Cerebellar cortex (tissue), 1 donor: ENCODE results near the gene KLK8.
"Not testable (repeated sequence)": the region's sequence is repeated elsewhere in the genome, so short reads cannot be mapped to it uniquely, and the experiment has no call there.

Experiments
- DNase-seq: peaks from one replicate; pipeline ENCODE4 v3.0.0-alpha.2; 2015; ENCODE audit warnings: low spot score

KLK8 gene

DNA sequence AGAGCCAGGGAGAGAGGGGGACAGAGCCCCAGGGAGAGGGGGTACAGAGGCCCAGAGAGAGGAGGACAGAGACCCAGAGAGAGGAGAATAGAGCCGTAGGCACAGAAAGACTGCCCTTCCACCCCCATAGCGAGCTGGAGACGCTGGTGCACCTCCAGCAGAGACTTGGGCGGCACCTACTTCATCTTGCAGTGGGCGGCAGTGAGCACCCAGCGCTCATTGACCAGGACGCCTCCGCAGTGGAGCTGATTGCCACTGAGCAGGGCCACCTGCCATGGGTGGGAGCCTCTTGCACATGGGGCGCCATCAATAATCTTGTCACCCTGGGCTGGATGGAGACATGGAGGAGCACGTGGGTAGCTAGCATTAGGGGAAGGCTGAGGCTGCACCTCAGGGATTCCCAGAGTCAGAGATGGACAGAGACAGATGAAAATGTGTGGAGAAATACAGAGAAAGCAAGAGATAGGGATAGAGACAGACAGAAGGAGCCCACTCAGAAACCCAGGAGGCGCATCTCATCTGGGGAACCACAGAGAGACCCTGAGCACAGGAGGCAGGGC, 19.7 kb downstream of the KLK8 start:
- DNase-seq = no peak

DNA sequence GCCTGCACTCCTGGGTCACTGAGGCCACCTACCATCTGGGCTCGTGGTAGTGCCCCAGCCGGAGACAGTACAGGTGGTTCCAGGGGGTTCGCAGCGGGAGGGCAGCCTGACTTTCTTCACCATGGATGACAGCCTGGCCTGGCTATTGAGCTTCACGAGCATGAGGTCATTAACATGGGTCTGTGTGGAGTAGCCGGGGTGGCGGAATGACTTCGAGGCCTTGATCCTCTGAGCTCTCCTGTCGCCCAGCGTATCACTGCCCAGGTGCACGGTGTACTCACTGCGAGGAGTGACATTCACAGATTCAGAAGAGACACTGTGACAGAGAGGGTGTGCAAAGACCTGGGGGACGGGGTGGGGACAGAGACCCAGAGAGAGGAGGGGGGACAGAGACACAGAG, 21.2 kb downstream of the KLK8 start:
- no peak for DNase-seq

GRCh38 chr19:50979758-50980157, 21.6 kb downstream of the KLK8 start:
- DNase-seq = no peak

DNA sequence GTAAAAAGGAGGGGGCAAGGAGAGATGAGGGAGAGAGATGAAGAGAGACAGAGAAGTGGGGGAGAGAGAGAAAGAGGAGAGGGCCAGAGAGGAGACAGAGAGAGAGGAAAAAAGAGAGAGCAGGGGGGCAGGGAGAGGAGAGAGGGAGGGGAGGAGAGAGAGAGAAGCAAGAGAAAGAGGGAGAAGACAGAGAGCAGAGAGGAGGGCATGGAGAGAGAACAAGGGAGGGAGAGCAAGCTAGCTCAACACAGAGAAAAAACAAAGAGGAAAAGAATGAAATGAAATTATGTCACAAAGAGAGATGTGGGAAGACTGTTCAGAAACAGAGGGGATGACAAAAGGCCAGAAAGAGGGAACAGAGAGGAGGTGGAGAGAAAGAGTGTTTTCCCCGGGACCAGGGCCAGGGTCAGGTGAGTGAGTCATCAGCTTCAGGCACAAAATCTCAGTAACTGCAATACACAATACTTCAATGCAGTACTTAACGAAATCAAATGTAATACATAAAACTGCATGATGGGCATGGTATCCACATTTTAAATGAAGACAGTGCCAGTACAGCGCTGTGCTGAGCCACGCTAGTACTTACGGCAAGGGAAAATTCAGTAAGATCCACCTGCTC, 22.5 kb downstream of the KLK8 start:
- DNase-seq = no peak

DNA sequence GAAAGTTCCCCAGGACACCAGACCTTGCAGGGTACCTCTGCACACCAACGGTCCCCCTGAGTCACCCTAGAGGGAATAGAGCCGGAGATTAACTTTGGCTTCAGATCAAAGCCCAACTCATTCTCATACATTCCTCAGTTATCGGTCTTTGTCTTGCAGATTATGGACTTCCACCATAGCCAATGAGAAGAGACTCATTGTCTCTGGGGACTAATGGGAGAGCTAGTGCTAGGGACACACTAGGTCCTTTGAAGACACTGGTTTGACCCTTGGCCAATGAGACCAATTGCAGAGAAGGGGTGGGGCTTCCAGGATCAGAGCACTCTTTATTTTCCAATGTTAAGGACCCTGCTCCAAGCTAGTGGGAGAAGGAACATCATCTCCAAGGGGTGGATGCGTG, 23.8 kb downstream of the KLK8 start:
- DNase-seq = no peak

DNA sequence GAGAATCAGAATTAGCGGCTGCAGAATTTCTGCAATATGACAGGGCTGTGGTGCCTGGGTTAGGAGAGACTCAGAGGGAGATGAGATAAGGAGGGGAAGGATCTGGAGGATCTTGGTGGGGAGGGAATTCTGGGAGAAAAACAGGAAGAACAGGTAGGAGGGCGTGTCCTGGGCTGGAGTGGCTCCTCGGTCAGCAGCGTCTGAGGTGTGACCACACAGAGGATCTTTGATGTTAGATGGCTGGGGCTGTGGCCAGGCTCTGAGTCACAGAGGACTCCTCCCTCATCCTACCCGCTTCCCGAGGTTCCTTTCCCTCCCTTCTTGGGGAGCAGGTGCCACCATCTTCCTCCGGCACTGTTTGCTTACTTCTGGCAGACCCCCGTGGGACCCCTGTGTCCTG, 25.6 kb downstream of the KLK8 start:
- no peak for DNase-seq

DNA sequence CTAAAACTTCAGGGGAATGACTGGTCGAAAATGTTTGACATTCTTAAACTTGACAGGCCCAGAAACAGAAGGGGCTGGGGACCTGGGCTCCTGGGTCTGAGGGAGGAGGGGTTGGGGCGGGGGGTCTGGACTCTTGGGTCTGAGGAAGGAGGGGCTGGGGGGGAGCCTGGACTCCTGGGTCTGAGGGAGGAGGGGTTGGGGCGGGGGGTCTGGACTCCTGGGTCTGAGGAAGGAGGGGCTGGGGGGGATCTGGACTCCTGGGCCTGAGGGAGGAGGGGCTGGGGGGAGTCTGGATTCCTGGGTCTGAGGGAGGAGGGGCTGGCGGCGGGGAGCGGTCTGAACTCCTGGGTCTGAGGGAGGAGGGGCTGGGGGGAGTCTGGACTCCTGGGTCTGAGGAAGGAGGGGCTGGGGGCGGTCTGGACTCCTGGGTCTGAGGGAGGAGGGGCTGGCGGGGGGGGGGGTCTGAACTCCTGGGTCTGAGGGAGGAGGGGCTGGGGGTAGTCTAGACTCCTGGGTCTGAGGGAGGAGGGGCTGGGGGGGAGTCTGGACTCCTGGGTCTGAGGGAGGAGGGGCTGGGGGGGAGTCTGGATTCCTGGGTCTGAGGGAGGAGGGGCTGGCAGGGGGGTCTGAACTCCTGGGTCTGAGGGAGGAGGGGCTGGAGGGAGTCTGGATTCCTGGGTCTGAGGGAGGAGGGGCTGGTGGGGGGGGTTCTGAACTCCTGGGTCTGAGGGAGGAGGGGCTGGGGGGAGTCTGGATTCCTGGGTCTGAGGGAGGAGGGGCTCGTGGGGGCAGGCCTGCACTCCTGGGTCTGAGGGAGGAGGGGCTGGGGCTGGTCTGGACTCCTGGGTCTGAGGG, 26.5 kb downstream of the KLK8 start:
- DNase-seq = no peak

- no peak for DNase-seq
Observed at GRCh38 chr19:50972795-50973376, 28.5 kb downstream of the KLK8 start.

- not testable (repeated sequence) for DNase-seq
Observed at GRCh38 chr19:50969810-50970209, 31.6 kb downstream of the KLK8 start.

DNA sequence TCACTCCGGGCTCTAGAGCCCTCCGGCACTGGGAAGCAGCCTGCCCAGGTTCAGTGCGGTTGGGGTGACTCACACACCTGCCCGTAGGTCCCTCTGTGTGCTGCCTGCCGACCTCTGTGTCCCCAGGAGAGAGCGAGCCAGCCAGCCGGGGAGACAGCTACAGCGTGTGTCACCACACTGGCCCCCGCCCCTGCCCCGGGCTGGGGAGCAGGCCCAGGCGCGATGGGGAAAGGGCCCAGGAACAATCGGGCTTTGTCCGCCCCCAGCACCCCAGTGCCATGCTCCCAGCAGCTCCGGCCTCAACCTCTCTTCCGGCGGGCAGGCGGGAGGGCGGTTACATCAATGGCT, 32.0 kb downstream of the KLK8 start, which contains the start of gene KLK6:
Gene KLK6 (minus strand): TSS at position 179 of the 348 bp plus-strand sequence. CDS start 1,487 bp downstream, outside the sequence.
- no peak for DNase-seq

DNA sequence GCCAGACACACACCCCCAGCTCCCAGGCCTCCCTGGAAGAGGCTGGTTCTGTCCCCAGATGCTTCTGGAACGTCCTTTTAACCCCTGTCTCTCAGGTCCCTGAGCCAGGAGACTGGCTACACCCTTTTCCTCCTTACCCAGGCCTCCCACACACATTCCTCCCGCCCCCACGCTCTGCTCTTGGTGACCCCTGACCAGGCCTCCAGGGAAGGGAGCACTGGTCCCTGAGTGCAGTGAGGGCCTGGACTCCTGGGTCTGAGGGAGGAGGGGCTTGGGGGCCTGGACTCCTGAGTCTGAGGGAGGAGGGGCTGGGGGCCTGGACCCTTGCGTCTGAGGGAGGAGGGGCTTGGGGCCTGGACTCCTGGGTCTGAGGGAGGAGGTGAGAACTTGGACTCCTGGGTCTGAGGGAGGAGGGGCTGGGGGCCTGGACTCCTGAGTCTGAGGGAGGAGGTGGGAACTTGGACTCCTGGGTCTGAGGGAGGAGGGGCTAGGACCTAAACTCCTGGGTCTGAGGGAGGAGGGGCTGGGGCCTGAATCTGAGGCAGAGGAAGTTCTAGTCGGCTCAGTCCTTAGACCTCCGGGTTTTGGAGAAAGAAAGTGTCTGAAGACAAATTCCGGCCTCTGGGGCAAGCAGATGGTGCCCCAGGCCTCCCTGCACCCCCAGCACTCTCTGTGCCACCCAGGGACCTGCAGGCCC, 32.5 kb downstream of the KLK8 start:
- no peak for DNase-seq

- DNase-seq = no peak
Observed at GRCh38 chr19:50967929-50968715, 33.3 kb downstream of the KLK8 start.

DNA sequence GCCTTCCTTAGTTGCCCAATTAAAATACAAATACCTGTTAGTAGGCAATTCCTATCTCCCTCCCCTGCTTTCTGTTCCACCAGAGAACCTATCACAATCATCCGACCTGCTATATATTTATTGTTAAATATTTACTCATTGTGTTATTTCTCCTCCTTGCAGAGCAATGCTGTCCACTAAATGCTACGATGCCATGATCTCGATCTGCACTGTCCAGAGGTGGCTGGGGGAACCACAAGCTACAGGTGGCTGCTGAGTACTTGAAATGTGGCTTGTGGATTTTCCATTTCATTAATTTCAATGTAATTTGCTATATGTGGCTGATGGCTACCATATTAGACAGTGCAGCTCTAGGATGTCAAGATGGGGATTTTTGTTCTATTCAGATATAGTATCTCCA, 37.1 kb downstream of the KLK8 start:
- DNase-seq = no peak

GRCh38 chr19:50963381-50963780, 38.0 kb downstream of the KLK8 start:
- no peak for DNase-seq

- DNase-seq = no peak
Observed at GRCh38 chr19:50962245-50962644, 39.2 kb downstream of the KLK8 start.

GRCh38 chr19:50959731-50960500, 41.5 kb downstream of the KLK8 start:
- no peak for DNase-seq

DNA sequence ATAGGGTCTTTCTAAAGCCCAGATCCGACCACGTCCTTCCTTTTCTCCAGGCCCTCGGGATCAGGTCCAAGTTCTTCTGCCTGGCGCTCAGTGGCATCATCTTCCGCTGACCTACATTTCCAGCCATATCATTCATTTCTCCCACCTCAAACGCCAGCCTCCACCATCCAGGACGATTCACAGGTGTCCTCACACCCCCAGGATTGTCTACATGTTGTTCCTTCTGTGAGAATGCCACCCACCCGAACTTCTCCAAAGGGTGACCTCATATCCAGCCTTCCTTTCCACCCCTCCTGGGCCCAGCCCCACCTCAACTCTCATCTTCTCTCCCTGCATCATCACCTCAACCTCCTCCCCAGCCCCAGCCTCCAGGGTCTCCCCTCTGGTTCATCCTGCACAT, 43.8 kb downstream of the KLK8 start:
- no peak for DNase-seq

DNA sequence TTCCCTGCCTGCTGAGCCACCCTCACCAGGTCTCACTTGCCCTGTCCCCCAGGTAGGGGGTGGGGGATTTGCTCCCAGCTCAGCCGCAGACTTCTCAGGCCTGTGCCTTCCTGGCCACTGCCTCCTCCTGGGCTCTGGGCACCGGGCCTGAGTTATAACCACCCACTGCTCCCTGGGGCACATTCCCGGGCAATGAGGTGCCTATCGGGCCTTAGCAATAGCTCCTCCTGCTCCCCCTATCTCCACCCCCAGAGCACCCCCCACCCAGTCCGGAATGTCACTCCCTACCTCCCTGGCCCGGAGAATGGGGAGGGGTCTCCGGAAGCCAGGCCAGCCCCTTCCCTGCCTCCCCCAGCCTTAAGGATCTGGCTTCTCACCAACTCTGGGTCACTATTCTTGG, 48.5 kb downstream of the KLK8 start, which contains the start of gene KLK5:
Gene KLK5 (minus strand): TSS at position 129 of the 400 bp plus-strand sequence. CDS start 381 bp downstream, outside the sequence.
- no peak for DNase-seq

- no peak for DNase-seq
Observed at GRCh38 chr19:50949861-50950260, 51.5 kb downstream of the KLK8 start.

GRCh38 chr19:50947123-50947522, 54.3 kb downstream of the KLK8 start:
- no peak for DNase-seq
